Gastrocnemius medialis (tissue), 4 donors: Measurements from ENCODE around the gene LHX3. TPM values are rescaled to one million over a fixed set of nuclear protein-coding genes. Genes with fewer than 3 reads are reported as not detected.
"Not testable (repeated sequence)": the region's sequence is repeated elsewhere in the genome, so short reads cannot be mapped to it uniquely, and the experiment has no call there.

Experiments
- ATAC-seq, 2 donors: fragments of 150-250 bp; one replicate each; pipeline ENCODE4 v1.9.1; 2016
- DNase-seq, 2 donors: peaks; one replicate each; pipeline ENCODE4 v3.0.0-alpha.2; 2019
- H3K27ac ChIP-seq, 4 donors: fragments of 200-600 bp; sonication (generic); 1 replicate in 1 of 4; 2 replicates in 3 of 4; pipeline ENCODE4 v1.5.1; 2016 to 2018; ENCODE audit warnings: mild to moderate bottlenecking in 2 of 4, moderate library complexity in 1 of 4
- H3K27me3 ChIP-seq, 3 donors: fragments of 200-600 bp; sonication (generic) in 2 of 3; 1 replicate in 1 of 3; 2 replicates in 2 of 3; pipeline versions ENCODE4 v1.5.1 to v1.6.0; 2016 to 2019; ENCODE audit warnings: mild to moderate bottlenecking in 1 of 3, moderate library complexity in 1 of 3
- H3K36me3 ChIP-seq, 2 donors: fragments of 200-600 bp; sonication (generic) in 1 of 2; one replicate each; pipeline ENCODE4 v1.5.1; 2017 to 2018
- H3K4me1 ChIP-seq, 2 donors: fragments of 200-600 bp; sonication (generic) in 1 of 2; one replicate each; pipeline ENCODE4 v1.5.1; 2016 to 2017; ENCODE audit warnings: mild to moderate bottlenecking in 2 of 2
- H3K4me3 ChIP-seq, 4 donors: fragments of 200-600 bp; sonication (generic) in 3 of 4; 1 replicate in 1 of 4; 2 replicates in 3 of 4; pipeline ENCODE4 v1.5.1; 2016 to 2019; ENCODE audit warnings: mild to moderate bottlenecking in 2 of 4
- H3K9me3 ChIP-seq, 3 donors: fragments of 200-600 bp; sonication (generic) in 2 of 3; 1 replicate in 1 of 3; 2 replicates in 2 of 3; pipeline ENCODE4 v1.5.1; 2016 to 2019
- CTCF ChIP-seq, 5 experiments: fragments of 450-650 bp in 3 of 5; fragments of 200-600 bp in 2 of 5; sonication (generic) in 2 of 5; IDR thresholded peaks in 4 of 5; conservative IDR thresholded peaks in 1 of 5; 1 replicate in 4 of 5; 2 replicates in 1 of 5; pipeline ENCODE4 v1.5.1; 2016 to 2019; ENCODE audit warnings: antibody characterized with exemption in 5 of 5, mild to moderate bottlenecking in 3 of 5, moderate library complexity in 3 of 5
- POLR2A ChIP-seq, 2 donors: fragments of 450-650 bp; IDR thresholded peaks; one replicate each; pipeline ENCODE4 v1.6.1; 2017; ENCODE audit warnings: antibody characterized with exemption in 2 of 2, mild to moderate bottlenecking in 2 of 2, moderate library complexity in 2 of 2
- in situ Hi-C, 4 donors: fragments of 200-750 bp; cut with MboI; loops; one replicate each; pipeline versions ENCODE4 v1.15.0 to v1.8.0; 2017; ENCODE audit warnings: low sequenced_read_pairs in 4 of 4
- intact Hi-C: fragments of 100-400 bp; cut with DNase I; formaldehyde crosslinking; loops from one replicate; pipeline ENCODE4 v1.15.1; 2023; ENCODE audit warnings: low total_unique reads
- total RNA-seq, 4 donors: library from RNA; depleted of rRNA; stranded (reverse); fragments of >200 nt; gene quantifications; one replicate each; pipeline versions ENCODE4 v1.1.0 to v1.2.3, GENCODE V29; 2016

The LHX3 gene
- total RNA-seq, 4 donors from 2014 or later = not detected

DNA sequence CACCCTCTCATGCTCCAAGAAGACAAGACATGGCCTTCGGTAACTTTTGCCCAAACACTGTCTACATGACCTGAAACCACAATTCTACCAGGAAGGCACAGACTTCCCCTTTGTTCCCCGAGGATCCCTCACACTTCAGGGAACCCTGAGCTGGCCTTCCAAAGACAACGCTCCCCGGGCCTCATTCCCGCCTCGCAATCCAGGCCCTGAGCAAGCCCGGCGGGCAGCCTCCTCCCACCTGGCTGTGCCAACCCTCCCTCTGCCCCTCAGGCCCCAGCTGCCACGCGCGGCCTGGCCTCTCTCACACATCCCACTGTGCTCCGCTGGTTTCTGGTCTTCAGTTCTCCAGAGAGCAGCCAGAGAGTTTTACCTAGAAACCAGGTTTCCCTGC, 33.4 kb upstream of the LHX3 start:
- Histone ChIP-seq H3K9me3 (no peaks in the 10 kb centered on the region), H3K36me3 (peaks cover 0 to 6% of the 10 kb centered on the region in 2 donors), H3K4me1 (peaks cover 10% of the 10 kb centered on the region in 2 donors), H3K4me3 (no peak overlapping the region), H3K27me3 (no peaks in the 10 kb centered on the region), H3K27ac (no peak overlapping the region)
- intact Hi-C loops = no loop called here
- ATAC-seq (no peak), DNase-seq (no peak)
- TF ChIP-seq CTCF (IDR thresholded peaks at IDR 0.05 in 4 of 5, conservative IDR thresholded peaks at IDR 0.05 in 1 of 5) (no peak), POLR2A (IDR thresholded peaks at IDR 0.05) (no peak)
- in situ Hi-C loops = no loop called here

DNA sequence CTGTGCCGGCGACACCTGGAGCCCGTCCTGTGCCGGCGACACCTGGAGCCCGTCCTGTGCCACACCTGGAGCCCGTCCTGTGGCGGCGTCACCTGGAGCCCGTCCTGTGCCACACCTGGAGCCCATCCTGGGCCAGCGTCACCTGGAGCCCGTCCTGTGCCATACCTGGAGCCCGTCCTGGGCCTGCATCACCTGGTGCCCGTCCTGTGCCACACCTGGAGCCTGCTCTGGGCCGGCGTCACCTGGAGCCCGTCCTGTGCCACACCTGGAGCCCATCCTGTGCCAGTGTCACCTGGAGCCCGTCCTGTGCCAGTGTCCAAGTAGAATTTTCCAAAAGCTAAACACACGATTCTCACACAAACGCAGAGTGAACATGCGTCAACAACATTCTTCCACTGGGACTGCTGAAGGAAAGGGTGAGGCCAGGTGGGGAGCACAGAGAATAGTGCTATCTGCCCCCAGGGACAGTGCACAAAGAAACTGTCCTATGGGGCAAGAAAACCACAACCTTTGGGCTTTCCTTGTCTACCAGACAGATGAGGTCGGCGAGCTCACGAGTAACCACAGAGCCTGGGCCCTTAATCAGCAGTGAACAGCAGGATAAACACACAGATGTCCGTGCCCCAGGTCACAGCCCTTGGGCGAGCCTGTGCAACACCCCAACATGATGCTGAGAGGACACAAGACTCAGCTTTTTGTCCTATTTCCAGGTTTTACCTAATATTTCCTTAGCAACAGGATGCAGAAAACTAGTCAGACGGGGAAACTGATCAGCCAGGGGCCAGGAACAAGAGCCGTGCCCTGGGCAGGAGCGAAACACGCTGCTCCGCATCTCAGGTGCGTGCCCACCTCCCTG, 32.8 kb upstream of the LHX3 start:
- in situ Hi-C loops (no loop called here), intact Hi-C loops (no loop called here)
- H3K4me3 ChIP-seq = no peak overlapping the region
- no peak overlapping the region for H3K27ac ChIP-seq
- TF ChIP-seq CTCF (IDR thresholded peaks at IDR 0.05 in 4 of 5, conservative IDR thresholded peaks at IDR 0.05 in 1 of 5) (no peak), POLR2A (IDR thresholded peaks at IDR 0.05) (no peak)
- peaks cover 0 to 6% of the 10 kb centered on the region in 2 donors for H3K36me3 ChIP-seq
- ATAC-seq (no peak), DNase-seq (no peak)
- H3K9me3 ChIP-seq = no peaks in the 10 kb centered on the region
- peaks cover 10% of the 10 kb centered on the region in 2 donors for H3K4me1 ChIP-seq
- H3K27me3 ChIP-seq = no peaks in the 10 kb centered on the region

- H3K4me3 ChIP-seq, ATAC-seq, in situ Hi-C loops, intact Hi-C loops, DNase-seq, H3K4me1 ChIP-seq, H3K27ac ChIP-seq, H3K9me3 ChIP-seq, H3K27me3 ChIP-seq, H3K36me3 ChIP-seq: not testable (repeated sequence)
Measured at GRCh38 chr9:136236471-136237410, 31.8 kb upstream of the LHX3 start.

- Histone ChIP-seq H3K4me1 (peaks cover 10% of the 10 kb centered on the region in 2 donors), H3K27me3 (no peaks in the 10 kb centered on the region), H3K27ac (no peak overlapping the region), H3K9me3 (no peaks in the 10 kb centered on the region), H3K4me3 (no peak overlapping the region), H3K36me3 (peaks cover 0 to 6% of the 10 kb centered on the region in 2 donors)
- ATAC-seq (no peak), DNase-seq (no peak)
- TF ChIP-seq CTCF (IDR thresholded peaks at IDR 0.05 in 4 of 5, conservative IDR thresholded peaks at IDR 0.05 in 1 of 5) (no peak), POLR2A (IDR thresholded peaks at IDR 0.05) (no peak)
- in situ Hi-C loops (no loop called here), intact Hi-C loops (no loop called here)
Measured at GRCh38 chr9:136235709-136236455, 31.0 kb upstream of the LHX3 start.
